GM23248 (cell line): Measurements from ENCODE around the gene AQP2. TPM values are rescaled to one million over a fixed set of nuclear protein-coding genes. Genes with fewer than 3 reads are reported as not detected.

Experiments
- DNase-seq: peaks from one replicate; pipeline ENCODE4 v3.0.0-alpha.2; 2015
- H2AFZ ChIP-seq: fragments of 200-600 bp; sonication (generic); 2 replicates; pipeline ENCODE4 v1.6.1; 2016; ENCODE audit warnings: antibody characterized with exemption
- H3F3A ChIP-seq: fragments of 200-600 bp; sonication (generic); 2 replicates; pipeline ENCODE4 v1.6.1; 2016; ENCODE audit warnings: mild to moderate bottlenecking, antibody characterized with exemption, mixed run types; ENCODE audit not compliant: insufficient read depth
- H3K27ac ChIP-seq: fragments of 200-600 bp; sonication (generic); 2 replicates; pipeline ENCODE4 v1.5.1; 2016; ENCODE audit warnings: mild to moderate bottlenecking
- H3K27me3 ChIP-seq: fragments of 200-600 bp; sonication (generic); replicated peaks from 2 replicates; pipeline ENCODE4 v1.6.1; 2016; ENCODE audit warnings: mild to moderate bottlenecking; ENCODE audit not compliant: insufficient read depth
- H3K36me3 ChIP-seq: fragments of 200-600 bp; sonication (generic); 2 replicates; pipeline ENCODE4 v1.6.1; 2016; ENCODE audit warnings: low read depth, mild to moderate bottlenecking
- H3K4me1 ChIP-seq: fragments of 200-600 bp; sonication (generic); 2 replicates; pipeline ENCODE4 v1.6.1; 2016; ENCODE audit warnings: mild to moderate bottlenecking; ENCODE audit not compliant: insufficient read depth
- H3K4me2 ChIP-seq: fragments of 200-600 bp; sonication (generic); one replicate; pipeline ENCODE4 v1.6.1; 2016; ENCODE audit warnings: mild to moderate bottlenecking; ENCODE audit not compliant: unreplicated experiment
- H3K4me3 ChIP-seq: fragments of 200-600 bp; sonication (generic); 2 replicates; pipeline ENCODE4 v1.5.1; 2016; ENCODE audit warnings: mild to moderate bottlenecking
- H3K79me2 ChIP-seq: fragments of 200-600 bp; sonication (generic); 2 replicates; pipeline ENCODE4 v1.6.1; 2016; ENCODE audit warnings: mild to moderate bottlenecking; ENCODE audit not compliant: insufficient read depth
- H3K9ac ChIP-seq: fragments of 200-600 bp; sonication (generic); 2 replicates; pipeline ENCODE4 v1.6.1; 2016; ENCODE audit warnings: mild to moderate bottlenecking
- H3K9me2 ChIP-seq: fragments of 200-600 bp; sonication (generic); 2 replicates; pipeline ENCODE4 v1.6.1; 2016; ENCODE audit warnings: mixed run types, mild to moderate bottlenecking, moderate library complexity; ENCODE audit not compliant: insufficient read depth
- H3K9me3 ChIP-seq: fragments of 200-600 bp; sonication (generic); one replicate; pipeline ENCODE4 v1.6.1; 2017; ENCODE audit warnings: low read depth
- H4K20me1 ChIP-seq: fragments of 200-600 bp; sonication (generic); 2 replicates; pipeline ENCODE4 v1.6.0; 2016; ENCODE audit not compliant: insufficient read depth
- EZH2 ChIP-seq: fragments of 200-600 bp; sonication (generic); IDR thresholded peaks from 2 replicates; pipeline ENCODE4 v1.6.1; 2018; ENCODE audit warnings: antibody characterized with exemption, mild to moderate bottlenecking; ENCODE audit not compliant: insufficient read depth, poor library complexity, severe bottlenecking
- EZH2phosphoT487 ChIP-seq: fragments of 200-600 bp; sonication (generic); IDR thresholded peaks from 2 replicates; pipeline ENCODE4 v1.6.1; 2018; ENCODE audit warnings: antibody characterized with exemption, moderate library complexity, mild to moderate bottlenecking, low read depth; ENCODE audit not compliant: insufficient read depth
- WGBS, 2 experiments: methylation state at CpG; one replicate each; pipeline ENCODE4 v1.1.6; 2015 to 2017; ENCODE audit warnings: low lambda C conversion rate in 2 of 2, low coverage in 1 of 2; ENCODE audit errors: missing lambda C conversion rate in 2 of 2; 5-methylcytosine and 5-hydroxymethylcytosine counted together
- in situ Hi-C: fragments of 300-500 bp; cut with MboI; formaldehyde crosslinking; loops from 2 replicates; pipeline ENCODE4 v1.15.0; 2020
- polyA plus RNA-seq: library from polyadenylated mRNA; unstranded; fragments of >200 nt; fragmentation: Nextera tagmentation; extraction: Ambion mirVana; gene quantifications from 2 replicates; pipeline ENCODE4 v1.2.1, GENCODE V29; 2016
- total RNA-seq: library from RNA; depleted of rRNA; stranded (reverse); fragments of >200 nt; shearing (Covaris generic); gene quantifications from 2 replicates; pipeline ENCODE4 v1.2.3, GENCODE V29; 2014; rRNA removed

The AQP2 gene
- not detected in 2 replicates for total RNA-seq
- not detected in 2 replicates for polyA plus RNA-seq

- in situ Hi-C loops = no loop called here
- no peaks in the 10 kb centered on the region for H3K9me3 ChIP-seq
- TF ChIP-seq EZH2 (no peak), EZH2phosphoT487 (no peak)
- no peak within 1 kb of the TSS for H3K4me3 ChIP-seq
- H2AFZ ChIP-seq = no peak within 1 kb of the TSS
- 78 to 83% methylated on average over 31 to 32 of the region's 32 CpGs for WGBS, 2 experiments
- no peak within 1 kb of the TSS for H3K4me2 ChIP-seq
- no peak within 1 kb of the TSS for H3K27ac ChIP-seq
- H3K9me2 ChIP-seq = no peaks in the 10 kb centered on the region
- DNase-seq = no peak
- H3K4me1 ChIP-seq = no peaks in the 10 kb centered on the region
- peaks cover 16% of the 10 kb centered on the region for H3K27me3 ChIP-seq
- no peaks in the 10 kb centered on the region for H3K79me2 ChIP-seq
- H4K20me1 ChIP-seq = no peaks in the 10 kb centered on the region
- no peak within 1 kb of the TSS for H3K9ac ChIP-seq
- H3K36me3 ChIP-seq = no peaks in the 10 kb centered on the region
- H3F3A ChIP-seq = no peaks in the 10 kb centered on the region
These were observed at the start of gene AQP2 for GRCh38 chr12:49950273-49951251. AQP2 (plus strand) TSS chr12:49950737; CDS start chr12:49950831, 94 bp downstream.

GRCh38 chr12:49901026-49901425 lies 49.5 kb upstream of the AQP2 start:
- Histone ChIP-seq H3K27me3 (no peaks in the 10 kb centered on the region), H3F3A (no peaks in the 10 kb centered on the region), H3K9ac (no peak overlapping the region), H3K4me3 (no peak overlapping the region), H2AFZ (no peak overlapping the region), H3K36me3 (no peaks in the 10 kb centered on the region), H3K4me1 (no peaks in the 10 kb centered on the region), H4K20me1 (no peaks in the 10 kb centered on the region), H3K9me3 (no peaks in the 10 kb centered on the region), H3K9me2 (no peaks in the 10 kb centered on the region), H3K4me2 (no peak overlapping the region), H3K79me2 (no peaks in the 10 kb centered on the region), H3K27ac (no peak overlapping the region)
- WGBS, 2 experiments = 31 to 48% methylated on average over 4 of the region's 4 CpGs
- in situ Hi-C loops = no loop called here
- DNase-seq = no peak
- TF ChIP-seq EZH2phosphoT487 (no peak), EZH2 (no peak)

- TF ChIP-seq EZH2 = no peak
- TF ChIP-seq EZH2phosphoT487 = no peak
- H3F3A ChIP-seq = no peaks in the 10 kb centered on the region
- H3K36me3 ChIP-seq = no peaks in the 10 kb centered on the region
- DNase-seq = no peak
- H3K9me3 ChIP-seq = no peaks in the 10 kb centered on the region
- H3K9me2 ChIP-seq = no peaks in the 10 kb centered on the region
- H4K20me1 ChIP-seq = no peaks in the 10 kb centered on the region
- H2AFZ ChIP-seq = no peak overlapping the region
- no peaks in the 10 kb centered on the region for H3K27me3 ChIP-seq
- H3K9ac ChIP-seq = no peak overlapping the region
- no peak overlapping the region for H3K4me2 ChIP-seq
- H3K4me1 ChIP-seq = no peaks in the 10 kb centered on the region
- in situ Hi-C loops = no loop called here
- no peak overlapping the region for H3K27ac ChIP-seq
- no peaks in the 10 kb centered on the region for H3K79me2 ChIP-seq
- 84 to 89% methylated on average over 5 of the region's 5 CpGs for WGBS, 2 experiments
- no peak overlapping the region for H3K4me3 ChIP-seq
These were observed 48.6 kb upstream of the AQP2 start for GRCh38 chr12:49901986-49902385.

GRCh38 chr12:49902399-49903350 lies 47.9 kb upstream of the AQP2 start:
- WGBS, 2 experiments = 86 to 89% methylated on average over 13 to 16 of the region's 16 CpGs
- Histone ChIP-seq H3K27me3 (no peaks in the 10 kb centered on the region), H3K79me2 (no peaks in the 10 kb centered on the region), H3K9me3 (no peaks in the 10 kb centered on the region), H4K20me1 (no peaks in the 10 kb centered on the region), H3F3A (no peaks in the 10 kb centered on the region), H2AFZ (no peak overlapping the region), H3K4me3 (no peak overlapping the region), H3K27ac (no peak overlapping the region), H3K36me3 (no peaks in the 10 kb centered on the region), H3K9ac (no peak overlapping the region), H3K9me2 (no peaks in the 10 kb centered on the region), H3K4me1 (no peaks in the 10 kb centered on the region), H3K4me2 (no peak overlapping the region)
- no peak for TF ChIP-seq EZH2phosphoT487
- TF ChIP-seq EZH2 = no peak
- in situ Hi-C loops = no loop called here
- DNase-seq = no peak
